Renal cortical epithelial cell (primary cell): ENCODE measurements around the gene PDCD1. TPM values are rescaled to one million over a fixed set of nuclear protein-coding genes. Genes with fewer than 3 reads are reported as not detected.
"Not testable (repeated sequence)": the region's sequence is repeated elsewhere in the genome, so short reads cannot be mapped to it uniquely, and the experiment has no call there.

Experiments
- DNase-seq: peaks from one replicate; pipeline ENCODE4 v3.0.0-alpha.2; 2011; ENCODE audit warnings: low read depth
- total RNA-seq: library from RNA; depleted of rRNA; stranded (reverse); fragments of >200 nt; gene quantifications from 2 replicates; pipeline ENCODE4 v1.2.3, GENCODE V29; 2014

PDCD1 gene
- 0.15 TPM in 1 of 2 replicates, not detected in the other for total RNA-seq

DNA sequence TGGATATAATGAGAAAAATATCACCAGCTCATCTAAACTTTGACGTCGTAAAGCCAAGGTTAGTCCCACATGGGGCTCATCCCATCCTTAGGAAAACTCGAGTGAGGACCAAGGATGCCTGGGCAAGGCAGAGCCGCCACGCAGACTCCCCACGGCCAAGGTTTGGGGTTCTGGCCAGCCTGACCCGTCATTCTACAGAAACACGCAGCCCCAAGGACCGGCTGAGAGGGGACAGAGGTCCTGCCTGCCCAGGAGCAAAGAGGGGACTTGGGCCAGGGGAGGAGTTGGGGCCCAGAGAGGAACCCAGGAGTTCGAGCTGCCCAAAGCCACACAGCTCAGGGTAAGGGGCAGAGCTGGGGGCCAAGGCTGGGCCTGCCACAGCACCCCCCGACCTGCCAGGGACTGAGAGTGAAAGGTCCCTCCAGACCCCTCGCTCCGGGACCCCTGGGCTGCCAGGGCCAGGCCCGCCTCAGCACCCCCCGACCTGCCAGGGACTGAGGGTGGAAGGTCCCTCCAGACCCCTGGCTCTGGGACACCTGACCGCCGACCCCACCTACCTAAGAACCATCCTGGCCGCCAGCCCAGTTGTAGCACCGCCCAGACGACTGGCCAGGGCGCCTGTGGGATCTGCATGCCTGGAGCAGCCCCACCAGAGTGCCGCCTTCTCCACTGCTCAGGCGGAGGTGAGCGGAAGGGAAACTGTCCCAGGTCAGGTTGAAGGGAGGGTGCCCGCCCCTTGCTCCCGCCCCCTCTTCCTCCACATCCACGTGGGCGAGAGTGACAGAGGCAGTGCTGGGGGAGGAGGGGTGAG lies at the start of gene PDCD1:
PDCD1 (minus strand) TSS at position 689 of the 811 bp plus-strand sequence; CDS start at position 633, 56 bp downstream.
- no peak for DNase-seq

DNA sequence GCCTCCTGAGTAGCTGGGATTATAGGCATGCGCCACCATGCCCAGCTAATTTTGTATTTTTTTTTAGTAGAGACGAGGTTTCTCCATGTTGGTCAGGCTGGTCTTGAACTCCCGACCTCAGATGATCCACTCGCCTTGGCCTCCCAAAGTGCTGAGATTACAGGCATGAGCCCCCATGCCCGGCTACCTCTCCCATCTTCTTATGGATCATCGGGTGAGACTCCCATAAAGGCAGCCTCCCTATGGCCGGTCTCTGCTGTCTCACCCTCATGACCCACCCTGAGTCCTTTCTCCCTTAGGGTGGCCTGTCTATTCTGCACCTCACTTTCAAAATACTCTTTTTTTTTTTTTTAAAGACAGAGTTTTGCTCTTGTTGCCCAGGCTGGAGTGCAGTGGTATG lies 49.1 kb upstream of the PDCD1 start:
- not testable (repeated sequence) for DNase-seq

DNA sequence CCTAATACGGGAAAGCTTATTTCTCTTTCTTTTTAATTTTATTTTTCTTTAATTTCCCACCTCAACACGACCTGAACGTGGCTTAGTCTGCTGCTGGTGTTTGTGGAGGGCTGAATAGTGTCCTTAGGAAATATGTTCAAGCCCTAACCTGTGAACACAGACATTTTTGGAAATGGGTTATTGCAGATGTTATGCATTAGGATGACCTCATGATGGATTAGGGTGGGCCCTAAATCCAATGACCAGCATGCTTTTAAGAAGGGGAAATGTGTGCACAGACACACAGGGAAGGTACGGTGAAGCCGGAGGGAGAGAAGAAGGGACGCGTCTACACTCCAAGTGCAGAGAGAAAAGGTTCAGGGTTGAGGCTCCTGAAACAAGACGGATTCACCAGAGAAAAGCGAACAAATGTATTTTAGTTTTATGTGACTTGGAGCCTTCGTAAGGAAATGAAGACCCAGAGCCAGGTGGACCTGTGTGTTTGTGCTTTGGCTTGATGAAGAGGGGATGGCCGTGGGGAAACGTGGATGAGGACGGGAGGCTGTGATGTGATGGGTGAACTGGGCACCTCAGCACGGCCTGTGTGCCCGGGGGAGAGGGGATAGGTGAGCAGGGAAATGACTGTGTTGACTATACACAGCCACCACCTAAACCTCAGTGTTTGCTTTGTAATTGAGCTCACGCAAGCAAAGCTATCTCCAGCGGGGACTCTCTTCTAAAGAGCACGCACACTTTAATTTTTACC lies 48.3 kb upstream of the PDCD1 start:
- DNase-seq = no peak

DNA sequence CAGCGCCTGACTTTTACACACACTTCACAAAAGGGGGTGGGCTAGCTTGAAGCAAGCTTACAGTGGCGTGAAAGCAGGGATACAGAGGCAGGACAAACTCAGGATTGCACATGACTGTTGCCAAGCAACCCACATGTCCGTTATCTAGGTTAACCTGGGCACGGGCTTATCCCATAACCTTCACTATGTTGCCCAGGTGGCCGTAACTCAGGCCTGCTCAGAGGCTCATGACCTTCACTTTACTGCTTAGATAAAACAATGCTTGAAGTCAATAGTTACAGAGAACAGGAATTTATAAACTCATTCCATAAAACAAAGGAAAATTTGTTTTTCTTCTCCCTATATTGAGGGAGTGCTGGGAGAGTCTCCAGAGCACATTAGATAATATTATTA lies 47.7 kb upstream of the PDCD1 start:
- not testable (repeated sequence) for DNase-seq

DNA sequence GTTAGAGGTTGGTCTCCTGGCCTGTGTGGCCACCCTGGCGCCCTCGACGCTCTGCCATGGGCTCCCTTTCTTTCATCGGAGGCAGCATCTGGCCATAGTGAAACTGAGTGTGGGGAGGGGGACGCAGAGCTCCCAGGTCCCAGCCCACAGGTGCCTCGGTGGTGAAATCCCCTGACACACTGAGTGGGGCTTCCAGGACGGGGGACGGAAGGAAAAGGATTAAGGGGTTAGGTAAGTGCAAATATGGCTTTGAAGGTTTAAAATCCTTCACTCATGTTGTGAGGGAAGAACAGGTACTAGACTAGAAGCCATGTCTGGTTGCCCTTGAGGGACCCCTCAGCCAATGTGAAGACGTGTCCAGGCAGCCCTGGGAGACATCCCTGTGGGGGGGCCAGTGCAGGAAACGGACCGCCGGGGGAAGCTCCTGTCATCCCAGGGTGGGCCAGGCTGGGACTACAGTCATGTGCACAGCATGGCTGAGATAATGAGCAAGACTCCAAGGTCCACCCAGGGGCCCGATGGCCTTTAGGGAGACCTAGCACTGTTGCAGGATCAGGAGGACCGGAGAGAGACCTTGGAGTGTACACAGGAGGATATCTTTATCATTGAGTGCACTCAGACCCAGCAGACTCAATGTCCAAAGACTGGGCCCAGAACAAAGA lies 47.2 kb upstream of the PDCD1 start:
- DNase-seq = no peak

DNA sequence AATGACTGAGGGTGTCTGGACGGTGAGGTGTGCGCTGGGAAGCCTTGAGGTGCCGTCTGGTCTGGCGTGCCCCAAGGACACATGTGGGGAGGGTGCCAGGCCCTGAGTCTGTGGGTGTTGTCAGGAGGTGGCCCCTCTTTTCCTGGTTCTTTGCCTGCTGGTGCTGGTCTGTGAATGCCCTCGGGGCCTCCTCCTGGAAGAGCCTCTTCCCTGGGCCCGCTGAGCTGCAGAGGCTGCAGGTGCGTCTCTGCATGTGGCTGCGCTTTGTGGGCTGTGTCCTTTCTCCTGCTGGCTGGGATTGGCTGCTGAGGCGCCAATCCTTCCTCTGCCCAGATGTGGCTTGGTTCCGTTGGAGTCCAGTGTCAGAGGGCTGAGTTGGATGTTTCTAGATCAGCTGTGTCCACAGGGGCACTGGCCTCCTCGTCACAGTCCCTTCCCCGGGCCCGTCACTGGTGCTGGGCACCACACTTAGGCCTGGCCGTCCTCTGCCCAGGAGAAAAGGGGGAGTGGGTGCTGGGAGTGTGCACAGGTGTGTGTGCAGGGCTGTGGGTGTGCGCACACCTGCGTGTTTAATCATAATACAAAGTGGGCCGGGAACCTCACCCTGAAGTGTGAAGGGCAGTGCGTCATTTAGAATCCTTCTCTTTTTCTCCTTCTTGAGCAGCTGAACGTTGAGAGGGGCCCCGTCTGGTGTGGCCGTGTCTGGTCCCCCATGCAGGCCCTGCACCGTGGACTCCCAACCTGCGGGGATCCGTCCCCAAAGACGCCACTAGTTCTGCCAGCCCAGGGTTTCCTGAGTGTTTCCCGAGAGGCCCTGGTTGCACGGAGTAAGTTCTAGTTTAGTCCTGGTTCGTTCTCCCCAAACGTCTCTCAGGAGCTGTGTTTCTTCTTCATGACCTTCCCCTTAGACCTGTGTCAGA lies 46.4 kb upstream of the PDCD1 start:
- no peak for DNase-seq

DNA sequence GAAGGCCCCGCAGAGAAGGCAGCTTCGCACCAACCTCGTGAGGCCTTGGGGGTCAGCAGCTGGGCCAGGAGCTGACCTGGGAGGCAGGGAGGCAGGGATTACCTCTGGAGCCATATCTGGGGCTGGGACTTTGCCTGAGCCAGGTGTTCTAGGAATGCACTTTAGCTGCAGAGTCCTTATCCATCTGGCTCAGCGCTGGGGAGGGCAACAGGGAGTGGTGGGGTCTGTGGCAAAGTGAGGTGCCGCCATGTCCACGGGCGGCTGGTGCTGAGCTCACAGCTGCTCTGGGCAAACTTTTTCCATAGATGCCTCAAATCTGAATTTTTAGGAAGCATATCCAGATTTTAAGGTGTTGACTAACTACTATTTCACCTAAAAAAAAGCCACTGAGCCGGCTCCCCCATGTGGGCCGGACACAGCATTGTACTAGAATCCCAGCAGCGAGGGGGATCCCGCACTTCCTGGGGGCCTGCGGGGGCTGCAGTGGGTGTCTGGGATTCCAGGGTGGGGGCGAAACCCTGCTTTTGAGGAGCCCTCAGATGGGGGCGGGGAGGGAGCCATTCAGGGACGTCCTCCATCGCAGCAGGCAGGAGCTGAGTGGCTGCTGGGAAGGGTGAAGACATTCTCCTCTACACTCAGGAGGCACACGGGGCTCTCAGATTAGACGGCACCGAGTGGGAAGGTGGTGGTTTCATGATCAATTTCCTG lies 45.5 kb upstream of the PDCD1 start:
- DNase-seq = no peak

DNA sequence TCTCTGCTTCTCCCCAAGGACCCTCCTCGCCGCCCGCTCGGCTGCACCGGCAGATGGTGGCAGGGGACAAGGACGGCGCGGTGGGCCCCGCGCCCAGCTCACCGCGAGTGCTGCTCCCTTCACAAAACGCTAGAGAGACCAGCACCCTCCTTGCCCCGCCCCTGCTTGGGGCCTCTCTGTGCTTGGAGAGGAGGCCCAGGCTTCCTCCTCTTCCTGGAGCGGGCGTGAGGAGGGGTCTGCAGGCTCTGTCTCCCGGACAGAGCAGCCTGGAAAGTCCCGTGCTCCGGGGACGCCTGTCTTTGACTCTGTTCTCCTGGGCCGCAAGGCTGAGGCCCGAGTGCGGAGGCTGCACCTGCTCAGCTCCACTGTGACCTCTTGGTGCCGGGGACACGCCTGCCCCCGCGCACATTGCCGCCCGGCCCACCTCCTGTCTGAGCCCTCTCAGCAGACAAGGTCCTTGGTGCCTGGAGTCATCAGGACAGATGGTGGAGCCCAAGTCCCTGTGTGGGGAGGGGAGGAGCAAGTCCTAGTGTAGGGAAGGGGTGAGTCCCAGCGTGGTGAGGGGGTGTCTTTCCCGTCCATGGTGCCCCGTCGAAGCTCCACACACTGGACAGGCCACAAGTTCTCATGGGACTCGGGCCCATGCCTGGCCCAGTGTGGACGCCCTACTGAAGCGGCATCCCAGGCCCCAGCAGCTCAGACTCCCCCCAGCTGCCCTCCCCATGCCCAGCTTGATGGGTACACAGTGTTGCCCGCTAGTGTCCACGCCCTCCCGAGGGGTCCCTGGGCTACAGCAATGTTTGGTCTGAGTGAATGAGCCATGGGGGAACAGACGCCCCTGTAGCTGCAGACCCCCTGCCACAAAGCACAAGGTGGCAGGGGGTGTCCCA lies 44.7 kb upstream of the PDCD1 start:
- DNase-seq = no peak

DNA sequence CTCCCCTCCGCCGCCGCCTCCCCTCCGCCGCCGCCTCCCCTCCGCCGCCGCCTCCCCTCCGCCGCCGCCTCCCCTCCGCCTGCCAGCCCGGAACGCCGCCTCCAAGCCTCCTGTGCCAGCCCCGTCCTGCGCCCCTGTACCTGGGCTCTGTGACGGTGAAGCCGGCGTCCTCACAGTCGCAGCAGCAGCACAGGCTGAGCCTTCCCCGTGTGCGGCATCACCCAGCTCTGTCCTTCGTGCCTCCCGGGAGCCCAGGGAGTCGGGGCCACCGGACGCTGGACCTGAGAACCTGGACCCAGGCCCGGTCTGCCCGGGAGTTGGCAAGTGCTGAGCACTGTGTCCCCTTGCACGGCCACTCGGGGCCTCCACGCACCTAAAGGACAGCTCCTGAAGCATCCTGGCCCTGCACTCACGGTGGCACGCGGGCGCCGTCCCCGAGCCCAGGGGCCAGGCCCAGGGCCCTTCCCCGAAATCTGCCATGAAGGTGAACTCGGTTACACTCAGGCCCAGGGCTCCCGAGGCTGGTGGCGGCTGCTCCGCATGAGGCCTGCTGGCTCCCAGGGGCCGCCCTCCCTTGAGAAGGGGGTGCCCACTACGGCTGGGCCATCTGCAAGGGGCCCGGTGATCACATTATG lies 43.8 kb upstream of the PDCD1 start:
- no peak for DNase-seq

DNA sequence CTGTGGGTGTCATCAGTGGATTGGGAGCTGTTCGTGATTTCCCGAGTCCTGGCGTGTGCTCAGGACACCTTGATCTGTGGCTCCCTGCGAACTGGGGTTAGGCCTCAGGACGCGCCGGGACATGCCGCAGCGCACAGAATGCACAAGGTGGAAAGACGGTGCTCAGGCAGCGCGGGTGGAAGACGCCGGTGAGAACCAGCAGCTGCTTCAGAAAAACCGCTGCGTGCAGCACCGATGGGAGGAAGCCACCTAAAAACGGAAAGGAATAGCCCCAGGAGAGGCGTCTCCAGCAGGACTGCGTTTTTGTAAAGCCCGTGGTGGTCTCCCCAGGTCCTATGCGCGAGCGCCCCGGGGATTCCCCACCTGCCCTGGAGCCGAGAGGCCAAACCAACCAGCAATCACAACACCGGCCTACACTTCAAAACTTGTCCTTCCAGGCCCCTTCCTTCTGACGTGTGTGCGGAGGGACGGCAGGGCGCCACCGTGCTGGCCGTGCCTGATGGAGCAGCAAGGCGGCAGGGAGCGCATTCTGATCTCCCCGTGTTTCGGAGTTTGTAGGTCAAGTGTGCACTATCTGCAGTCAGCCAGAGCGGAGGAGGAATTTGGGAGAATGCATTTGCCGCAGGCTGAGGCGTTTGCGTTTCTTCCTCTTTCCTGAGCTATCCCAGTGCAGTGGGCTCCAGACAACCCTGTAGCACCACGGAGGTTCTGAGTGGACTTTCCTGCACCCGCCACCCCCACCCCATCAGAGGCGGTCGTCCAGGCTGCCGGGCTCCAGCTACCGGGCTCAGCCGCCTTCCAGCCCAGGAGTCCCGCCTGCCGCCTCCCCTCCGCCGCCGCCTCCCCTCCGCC lies 43.0 kb upstream of the PDCD1 start:
- no peak for DNase-seq

DNA sequence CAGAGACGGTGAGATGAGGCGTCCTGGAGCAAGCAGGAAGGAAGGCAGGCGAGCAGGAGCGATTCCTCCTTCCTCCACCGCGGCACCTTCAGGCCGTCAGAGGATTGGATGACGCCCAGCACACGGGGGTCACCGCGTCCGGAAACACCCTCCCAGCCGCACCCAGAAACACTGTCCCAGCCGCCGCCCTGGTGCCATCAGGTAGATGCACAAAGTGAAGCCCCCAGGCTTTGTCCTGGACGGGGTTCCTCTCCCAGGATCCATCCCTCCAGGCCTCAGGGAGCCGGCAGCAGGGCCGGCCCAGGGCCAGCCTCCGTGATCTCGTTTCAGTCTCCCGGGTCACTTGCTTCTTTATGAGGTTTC lies 42.3 kb upstream of the PDCD1 start:
- DNase-seq = no peak

DNA sequence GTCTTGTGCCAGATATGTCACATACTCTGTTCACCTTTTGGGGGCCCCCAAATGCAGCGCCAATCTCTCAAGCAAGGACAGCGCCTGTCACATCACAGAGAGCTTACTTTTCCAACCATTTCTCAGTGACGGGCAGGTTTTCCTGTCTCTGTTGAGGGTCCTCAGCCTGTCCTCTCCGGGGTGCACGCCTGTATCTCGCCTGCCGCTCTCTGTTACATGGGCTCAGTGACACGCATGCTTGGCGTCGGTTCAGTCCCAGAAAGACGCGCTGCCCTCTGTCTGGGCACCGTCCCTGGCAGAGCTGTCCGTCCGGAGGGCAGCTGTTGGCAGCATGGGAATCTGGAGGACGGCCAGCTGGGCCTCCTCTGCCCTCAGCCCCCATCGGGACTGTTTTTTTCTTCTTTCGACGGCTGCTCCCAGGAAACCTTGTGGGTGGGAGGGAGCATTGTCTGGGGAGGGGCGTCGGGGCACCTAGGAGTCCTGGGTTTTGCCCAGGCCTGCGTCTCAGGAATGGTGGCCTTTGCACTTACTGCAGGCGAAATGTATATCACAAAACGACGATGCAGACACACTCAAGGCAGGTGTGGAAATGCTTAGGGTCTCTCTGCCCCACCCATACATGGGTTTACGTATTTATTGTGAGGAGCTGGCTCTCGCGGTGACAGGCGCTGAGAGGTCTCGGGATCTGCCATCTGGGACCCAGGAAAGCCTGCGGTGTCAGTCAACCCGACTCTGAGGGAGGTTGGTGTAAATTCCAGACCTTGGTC lies 41.7 kb upstream of the PDCD1 start:
- no peak for DNase-seq

DNA sequence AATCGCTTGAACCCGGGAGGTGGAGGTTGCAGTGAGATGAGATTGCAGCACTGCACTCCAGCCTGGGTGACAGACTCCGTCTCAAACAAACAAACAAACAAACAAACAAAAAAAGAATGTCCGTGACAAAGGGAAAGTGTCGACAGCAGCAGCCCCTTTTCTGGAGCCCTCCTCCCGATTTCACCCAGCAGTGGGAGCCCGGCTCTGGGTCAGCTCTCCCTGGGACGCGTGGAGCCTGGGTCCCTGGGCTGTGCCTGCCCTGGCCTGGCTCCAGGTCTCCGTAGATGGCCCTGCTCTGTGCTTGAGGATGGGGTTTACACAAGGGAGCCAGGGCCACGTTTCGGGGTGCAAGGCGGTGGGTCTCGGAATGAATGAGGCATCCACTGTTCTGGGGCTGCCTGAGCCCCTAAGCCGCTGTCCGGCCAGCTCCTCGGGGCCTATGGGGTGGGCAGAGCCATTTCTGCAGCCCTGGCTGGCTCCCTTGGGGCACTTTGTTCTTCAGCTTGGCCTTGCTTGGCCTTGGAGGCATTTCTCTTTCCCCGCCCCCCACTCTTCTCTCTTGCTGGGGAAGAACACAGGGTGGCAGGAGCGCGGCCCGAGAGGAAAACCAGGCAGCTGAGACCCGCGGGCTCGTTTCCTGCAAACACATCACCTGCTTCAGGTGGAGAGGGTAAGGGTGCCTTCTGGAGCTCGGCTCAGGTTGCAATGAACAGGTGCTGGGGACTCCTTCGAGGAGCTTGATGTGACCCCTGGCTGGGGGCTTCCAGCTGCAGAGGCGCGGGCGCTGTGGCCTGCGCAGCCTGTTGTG lies 40.0 kb upstream of the PDCD1 start:
- DNase-seq = no peak

DNA sequence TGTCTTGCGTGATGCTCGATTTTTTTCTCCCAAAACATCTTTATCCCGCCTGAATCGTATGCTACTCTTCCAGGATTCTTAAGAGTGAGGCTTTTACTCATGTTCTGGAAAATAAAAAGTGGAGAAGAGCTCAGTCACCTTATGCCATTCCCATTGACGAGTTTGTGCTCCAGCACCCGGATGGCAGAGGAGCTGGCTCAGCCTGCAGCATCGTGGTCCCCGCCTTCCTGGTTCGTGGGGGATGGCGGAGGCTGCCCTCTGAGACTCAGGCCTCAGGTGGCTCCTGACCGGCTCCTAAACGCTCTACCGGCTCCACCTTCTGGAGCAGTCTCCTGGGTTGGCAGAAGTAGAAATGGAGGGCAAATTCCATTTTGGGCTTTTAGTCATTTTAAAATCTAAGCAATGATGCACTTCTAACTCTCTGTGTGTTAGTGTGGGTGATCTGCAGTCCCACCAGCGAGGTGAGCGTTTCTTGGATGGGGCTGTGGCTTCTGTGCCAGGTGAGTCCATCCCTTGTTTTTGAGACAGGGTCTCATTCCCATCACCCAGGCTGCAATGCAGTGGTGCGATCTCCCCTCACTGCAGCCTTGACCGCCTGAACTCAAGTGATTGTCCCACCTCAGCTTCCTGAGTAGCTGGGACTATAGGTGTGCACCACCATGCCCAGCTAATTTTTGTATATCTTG lies 38.7 kb upstream of the PDCD1 start:
- no peak for DNase-seq

DNA sequence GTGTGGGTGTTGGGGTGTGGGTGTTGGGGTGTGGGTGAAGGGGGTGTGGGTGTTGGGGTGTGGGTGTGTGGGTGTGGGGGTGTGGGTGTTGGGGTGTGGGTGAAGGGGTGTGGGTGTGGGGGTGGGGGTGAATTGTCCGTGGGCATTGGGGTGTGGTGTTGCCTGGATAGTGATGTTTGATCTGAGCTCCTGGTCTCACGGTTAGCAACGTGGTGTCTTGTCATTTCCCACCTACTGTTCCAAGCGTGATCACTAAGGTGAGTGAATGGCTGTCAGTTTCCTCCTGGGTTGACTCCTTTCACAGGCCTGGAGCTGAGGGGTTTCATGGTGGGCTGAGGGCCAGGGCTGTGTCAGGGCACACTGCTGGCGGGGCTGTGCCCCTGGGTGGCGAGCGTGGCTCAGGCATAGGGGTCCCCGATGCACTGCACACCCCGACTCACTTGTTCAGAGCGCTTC lies 38.1 kb upstream of the PDCD1 start:
- DNase-seq = no peak
